Measurements from ENCODE around the gene PTPRO.

- TF ChIP-seq CTCF (IDR thresholded peaks at IDR 0.05) (no peak), POLR2A (IDR thresholded peaks at IDR 0.05) (no peak), POLR2AphosphoS5 (IDR thresholded peaks at IDR 0.05) (no peak), EP300 (IDR thresholded peaks at IDR 0.05) (no peak)
Observed at GRCh38 chr12:15600223-15600935, 278.1 kb downstream of the PTPRO start.
